NCI-H146 (cell line): Measurements from ENCODE around the gene BRSK2.

Experiments
- DNase-seq: peaks from one replicate; lab custom pipeline; 2025; lab: John Stamatoyannopoulos, UW

Gene BRSK2

GRCh38 chr11:1469911-1470680 is 80.4 kb downstream of the BRSK2 start:
- DNase-seq: no peak

DNA sequence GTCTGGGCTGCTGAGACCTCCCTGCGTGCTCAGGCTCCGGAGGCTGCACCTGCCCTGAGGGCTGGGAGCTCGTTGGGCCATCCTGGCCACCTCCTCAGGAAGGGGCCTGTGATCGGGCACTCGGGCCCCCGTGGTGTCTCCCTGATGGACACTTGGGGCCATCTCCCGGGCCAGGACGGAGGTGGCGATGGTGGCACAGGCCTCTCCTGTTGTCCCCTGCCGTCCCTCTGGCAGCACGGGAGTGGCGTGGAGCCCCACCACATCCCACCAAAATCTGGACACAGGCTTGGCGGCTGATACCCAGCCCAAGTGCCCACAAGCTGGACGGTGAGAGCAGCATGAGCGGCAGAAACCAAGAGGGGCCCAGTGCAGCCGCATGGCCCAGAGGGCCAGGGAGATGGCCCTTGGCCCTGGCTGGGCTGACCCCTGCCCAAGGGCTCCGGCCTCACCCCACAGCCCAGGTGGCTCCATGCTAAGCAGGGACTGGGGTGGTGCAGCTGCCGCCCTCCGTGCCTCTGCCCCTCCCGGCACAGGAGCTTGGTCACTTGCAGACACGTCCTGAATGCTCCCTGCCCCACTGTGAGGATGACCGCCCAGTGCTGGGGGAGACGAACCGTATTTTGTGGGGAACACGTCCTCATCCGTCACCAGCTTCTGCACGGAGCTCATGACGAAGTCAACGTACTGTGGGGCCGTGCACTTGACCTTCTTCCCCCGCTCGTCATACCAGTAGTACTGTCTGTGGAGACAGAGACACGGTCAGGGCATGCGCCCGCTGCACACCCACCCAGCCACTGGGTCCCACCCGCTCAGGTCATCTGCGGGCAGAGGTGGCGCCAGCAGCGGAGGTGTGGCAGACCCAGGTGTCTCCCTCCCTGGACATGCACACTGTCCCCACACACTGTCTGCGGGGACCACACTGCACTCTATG is 81.2 kb downstream of the BRSK2 start:
- DNase-seq: no peak

DNA sequence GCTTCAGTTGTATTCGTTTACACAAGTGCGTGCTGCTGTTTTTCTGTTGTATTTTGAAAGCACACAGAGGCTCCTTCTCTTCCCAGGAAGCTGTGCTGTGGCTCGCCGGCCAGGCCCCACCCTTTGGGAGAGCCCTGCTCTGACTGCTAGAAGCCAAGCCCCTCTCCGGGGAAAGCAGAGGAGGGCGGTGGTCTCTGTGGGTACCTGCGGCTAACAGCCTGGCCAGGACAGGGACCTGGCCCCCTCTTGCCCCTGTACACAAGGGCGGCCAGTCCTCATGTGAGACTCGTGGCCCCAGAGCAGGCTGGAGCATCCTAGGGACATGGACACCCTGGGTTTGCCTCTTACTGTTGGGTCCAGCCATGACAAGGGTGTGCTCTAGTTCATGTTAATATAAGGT is 82.0 kb downstream of the BRSK2 start:
- DNase-seq: no peak

DNA sequence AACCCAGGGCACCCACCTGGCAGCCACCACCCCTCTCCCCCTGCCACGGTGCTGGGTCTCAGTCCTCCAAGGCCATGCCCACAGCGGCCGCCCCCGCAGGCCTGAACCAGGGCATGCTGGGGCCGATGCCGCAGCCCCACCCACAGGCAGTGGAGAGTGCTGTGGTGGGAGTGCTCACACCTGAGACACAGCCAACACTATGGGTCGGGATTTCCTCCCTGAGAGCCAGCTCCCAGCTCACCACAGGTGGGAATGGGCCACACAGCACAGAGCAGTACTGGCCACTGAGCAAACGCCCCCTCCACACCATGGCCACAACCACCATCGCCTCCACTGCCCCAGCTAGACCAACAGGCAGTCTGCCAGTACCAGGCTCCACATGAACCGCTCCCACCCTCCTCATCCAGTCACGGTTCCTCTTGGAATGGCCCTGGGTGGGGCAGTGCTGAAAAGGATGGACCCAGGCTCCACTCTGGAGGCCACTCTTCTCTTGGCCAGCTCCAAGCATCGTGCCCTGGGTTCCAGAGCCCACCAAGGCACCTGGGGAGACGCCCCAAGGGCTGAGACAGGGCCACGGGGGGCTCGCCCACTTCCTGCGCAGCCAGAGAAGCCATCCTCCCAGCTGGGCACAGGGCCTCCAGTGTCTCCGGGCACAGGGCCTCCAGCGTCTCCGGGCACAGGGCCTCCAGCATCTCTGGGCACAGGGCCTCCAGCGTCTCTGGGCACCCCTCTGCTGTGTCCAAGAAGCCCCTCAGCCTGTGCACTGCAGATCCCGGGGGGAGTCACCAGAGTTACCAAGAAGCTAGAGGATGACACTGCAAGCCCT is 82.7 kb downstream of the BRSK2 start:
- no peak for DNase-seq

DNA sequence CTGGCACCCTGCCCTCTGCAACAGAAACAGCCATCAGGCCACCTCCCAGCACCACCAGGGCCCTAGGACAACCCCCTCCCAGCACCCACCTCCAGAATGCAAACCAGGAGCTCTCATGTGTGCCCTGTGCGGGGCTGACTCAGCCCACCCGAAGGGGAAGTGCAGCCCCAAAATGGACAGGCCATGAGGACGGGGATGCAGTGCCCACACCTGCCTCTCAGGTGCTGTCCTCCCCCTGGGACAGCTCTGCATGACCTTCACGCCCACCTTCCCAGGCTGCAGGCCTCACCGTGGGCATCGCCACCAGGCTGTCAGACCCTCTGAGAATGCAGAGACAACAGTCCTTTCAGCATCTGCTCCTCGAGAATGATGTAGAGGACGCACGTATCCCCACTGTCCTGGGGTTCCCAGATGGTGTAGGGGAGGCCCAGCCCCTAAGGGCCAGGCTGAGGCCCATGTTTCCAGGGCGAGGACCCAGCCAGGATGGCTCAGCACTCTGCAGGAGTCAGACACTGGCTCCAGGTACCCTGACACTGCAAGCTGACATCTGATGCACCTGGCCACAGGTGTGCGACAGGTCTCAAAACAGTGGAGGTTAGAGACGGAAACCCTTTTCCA is 83.4 kb downstream of the BRSK2 start:
- DNase-seq: no peak

DNA sequence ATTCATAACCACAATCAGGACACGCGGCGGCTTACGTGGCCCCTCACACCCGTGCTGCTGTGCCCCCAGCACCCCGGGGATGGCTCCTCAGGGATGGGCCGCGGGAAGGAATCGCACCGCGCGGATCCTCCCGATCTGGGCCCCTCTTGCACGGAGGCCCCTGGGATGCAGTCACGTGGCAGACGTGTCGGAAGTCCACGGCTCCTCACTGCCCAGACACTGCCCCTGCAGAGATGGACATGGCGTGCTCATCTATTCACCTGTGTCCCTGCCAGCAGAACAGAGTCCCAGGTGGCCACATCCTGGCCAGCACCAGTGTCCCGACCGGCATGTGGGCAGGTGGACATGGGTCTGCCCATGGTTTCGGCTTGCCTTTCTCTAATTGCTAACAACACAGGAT is 84.1 kb downstream of the BRSK2 start:
- no peak for DNase-seq

- no peak for DNase-seq
Measured at GRCh38 chr11:1475841-1476240, 86.1 kb downstream of the BRSK2 start.

DNA sequence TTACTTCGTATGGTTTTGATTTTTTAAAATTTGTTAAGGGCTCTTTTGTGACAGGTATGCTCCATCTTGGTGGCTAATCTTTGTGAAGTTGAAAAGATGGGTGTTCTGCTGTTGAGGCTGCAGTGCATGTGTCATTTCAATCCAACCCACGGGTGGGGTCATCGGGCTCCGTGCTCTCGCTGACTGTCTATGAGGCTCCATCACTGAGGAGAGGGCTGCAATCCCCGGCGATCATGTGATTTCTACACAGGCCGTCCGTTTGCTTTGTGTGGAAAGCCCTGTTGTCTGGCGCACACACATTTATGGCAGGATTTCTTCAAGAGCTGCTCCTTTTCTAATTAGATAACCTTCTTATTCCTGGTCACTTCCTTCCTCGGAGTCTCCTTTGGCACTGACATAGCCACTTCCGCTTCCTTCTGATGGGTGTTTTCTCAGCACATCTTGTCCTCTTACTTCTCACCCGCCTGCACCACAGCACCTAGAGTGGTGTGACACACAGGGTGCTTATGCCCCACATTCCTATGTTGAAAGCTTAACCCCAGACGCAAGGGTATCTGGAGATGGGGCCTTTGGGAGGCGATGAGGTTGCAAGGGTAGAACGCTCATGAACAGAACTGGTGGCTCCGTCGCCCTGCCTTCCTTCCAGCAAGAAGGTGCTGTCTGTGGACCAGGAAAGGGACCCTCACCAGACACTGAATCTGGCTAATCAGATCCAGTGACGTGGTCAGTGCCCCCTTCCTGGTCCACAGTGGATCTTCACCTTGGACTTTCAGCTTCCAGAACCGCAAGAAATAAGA is 87.4 kb downstream of the BRSK2 start:
- no peak for DNase-seq

DNA sequence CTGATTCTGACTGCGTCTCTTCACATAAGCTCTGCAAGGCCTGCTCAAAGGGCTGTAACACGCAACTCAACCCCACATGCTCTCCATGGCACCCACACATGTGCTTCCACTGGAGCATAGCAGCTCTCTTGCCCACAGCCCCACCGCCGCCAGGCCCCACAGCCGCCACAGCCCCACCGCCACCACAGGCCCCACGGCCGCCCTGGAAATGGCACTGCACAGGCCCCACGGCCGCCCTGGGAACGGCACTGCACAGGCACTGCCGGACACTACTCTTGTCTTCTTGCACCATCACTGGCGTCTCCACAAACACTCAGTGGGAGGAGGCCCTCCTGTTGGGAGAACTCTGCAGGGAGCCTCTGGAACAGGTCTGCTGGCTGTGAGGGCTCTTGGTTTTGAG is 88.3 kb downstream of the BRSK2 start:
- DNase-seq: no peak

DNA sequence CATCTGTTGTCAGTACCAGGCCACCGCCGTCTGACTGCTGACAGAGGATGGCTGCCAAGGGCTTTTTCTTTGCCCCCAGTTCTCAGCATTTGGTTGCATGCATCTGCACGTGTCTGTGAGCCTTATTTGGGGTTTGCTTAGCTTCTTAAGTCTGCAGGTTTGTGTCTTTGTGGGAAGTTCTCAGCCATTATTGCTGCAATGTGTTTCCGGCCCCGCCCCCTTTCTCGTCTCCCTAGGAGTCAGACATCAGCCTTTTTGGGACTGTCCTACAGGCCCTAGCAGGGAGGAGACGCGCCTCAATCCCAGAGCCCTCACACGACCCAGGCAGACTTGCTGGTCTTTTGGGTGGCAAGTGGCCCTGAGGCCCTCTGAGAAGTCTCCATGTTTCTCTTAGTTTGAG is 88.8 kb downstream of the BRSK2 start:
- no peak for DNase-seq

DNA sequence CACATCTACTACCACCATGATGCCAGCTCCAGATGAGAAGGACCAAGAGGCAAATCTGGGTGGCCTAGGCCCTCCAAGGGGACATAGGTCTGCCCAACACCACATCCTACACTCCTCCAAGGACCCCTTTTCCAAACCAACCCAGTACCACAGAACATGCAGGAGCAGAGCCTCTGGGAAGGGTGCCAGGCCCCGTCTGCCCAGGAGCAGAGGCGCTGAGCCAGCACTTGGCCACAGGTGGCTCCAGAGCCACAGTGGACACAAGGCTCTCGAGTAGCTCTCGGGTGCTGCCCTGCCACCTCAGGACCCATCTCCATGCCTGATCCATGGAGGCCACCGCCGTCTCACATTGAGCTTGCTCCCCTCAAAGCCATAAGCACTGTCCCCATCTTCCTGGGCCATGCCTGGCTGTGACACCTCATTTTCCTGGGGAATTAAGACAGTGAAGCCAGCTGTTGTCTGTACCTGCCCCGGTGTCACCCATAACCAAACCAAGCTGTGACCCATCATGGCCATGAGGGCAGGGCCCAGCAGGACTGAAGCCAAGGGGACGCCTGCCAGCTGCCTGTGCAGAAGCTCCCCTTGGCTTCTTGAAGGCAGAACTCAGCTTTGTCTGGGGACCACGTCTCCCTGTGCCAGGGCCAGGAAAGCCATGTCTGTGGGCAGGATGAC is 89.4 kb downstream of the BRSK2 start:
- no peak for DNase-seq

DNA sequence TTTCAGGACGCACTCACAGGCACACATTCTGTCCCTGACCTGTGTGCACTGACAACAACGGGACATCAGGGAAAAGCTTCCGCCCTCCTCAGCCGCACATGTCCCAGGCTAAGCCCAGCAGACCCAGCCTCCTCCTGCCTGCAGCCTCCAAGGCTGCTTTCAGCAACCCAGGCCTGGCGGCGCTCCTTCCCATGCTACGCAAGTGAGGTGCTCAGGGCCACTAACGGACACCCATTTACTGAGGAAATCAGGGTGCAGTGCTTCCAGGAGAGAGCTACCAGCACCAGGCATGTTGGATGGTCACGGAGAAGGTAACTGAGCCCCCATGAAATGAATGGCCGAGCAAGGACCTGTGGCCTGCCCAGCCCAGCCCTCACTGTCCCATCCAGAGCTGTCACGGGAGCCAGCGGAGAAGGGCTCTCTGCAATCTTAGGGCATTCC is 90.0 kb downstream of the BRSK2 start:
- no peak for DNase-seq

DNA sequence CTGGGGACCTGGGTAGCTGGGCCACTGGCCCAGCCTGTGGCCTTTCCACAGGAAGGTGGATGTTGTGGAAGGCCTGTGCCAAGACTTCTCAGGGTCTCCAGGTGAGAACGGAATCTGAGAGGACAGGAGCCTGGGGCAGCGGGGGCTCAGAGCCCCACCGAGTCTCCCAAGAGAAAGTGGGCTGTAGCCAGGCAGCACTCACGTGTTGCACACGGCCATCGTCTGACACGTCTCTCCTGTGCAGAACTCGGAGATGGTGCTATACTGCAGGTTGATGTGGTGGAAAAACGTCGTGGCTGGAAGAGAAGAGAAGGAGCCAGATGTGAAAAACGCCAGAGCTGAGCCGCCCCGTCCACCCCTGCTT is 90.4 kb downstream of the BRSK2 start:
- no peak for DNase-seq

DNA sequence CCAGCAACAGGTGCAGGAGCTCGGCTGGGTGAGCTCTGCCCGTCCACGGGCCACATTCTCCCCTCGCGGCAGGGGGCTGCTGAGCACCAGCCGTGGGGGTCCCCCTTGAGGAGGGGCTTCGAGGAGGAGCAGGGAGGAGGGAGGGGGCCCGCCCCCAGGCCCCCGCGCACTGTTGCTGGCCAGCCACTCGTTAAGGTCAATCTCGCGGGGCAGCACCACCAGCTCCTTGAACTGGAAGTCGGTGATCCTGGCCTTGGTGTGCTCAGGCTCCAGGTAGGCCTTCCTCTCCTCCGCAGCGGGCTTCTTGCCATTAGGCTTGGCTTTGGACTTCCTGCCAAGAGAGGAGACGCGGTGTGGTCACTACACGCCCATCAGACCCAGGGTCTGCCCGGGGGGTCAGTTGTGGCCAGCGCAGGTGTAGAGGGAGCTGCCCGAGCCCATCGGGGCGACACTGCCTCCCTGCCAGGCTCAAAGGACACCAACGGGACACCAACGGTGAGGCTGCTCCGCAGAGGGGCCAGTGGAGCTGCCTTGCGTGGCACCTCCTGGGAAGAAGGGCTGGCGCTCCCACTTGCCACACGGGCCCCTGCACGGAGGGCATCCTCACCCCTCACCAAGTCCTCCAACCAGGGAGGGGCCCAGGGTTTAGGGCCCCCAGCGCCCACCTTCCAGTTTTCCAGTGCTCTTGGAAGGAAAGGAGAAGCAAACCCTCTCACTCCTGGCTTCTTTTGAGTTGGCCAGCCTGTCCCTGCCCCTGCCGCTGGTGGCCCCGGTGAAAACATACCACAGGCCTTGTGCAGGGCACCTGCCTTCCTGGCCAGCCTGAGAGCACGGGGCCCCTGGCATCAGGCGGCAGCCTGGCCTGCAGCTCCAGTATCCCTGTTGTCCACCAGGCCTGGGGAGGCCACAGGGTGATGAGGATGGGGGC is 91.1 kb downstream of the BRSK2 start:
- no peak for DNase-seq

DNA sequence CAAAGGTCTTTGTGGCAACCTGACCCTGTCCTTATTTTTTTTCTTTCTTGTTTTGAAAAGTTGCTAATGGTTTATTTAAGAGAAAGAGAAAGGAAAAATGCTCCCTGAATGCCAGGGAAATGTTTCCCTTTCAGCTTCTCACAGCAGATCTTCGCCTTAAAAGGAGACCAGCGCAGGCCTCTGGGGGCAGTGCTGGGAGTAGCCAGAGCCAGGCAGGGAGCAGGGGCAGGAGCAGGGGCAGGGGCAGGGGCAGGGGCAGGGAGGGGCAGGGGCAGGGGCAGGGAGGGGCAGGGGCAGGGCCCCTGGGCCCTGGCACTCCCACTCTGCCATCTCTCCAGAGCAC is 91.7 kb downstream of the BRSK2 start:
- no peak for DNase-seq

GRCh38 chr11:1481861-1482441 is 92.2 kb downstream of the BRSK2 start:
- no peak for DNase-seq

DNA sequence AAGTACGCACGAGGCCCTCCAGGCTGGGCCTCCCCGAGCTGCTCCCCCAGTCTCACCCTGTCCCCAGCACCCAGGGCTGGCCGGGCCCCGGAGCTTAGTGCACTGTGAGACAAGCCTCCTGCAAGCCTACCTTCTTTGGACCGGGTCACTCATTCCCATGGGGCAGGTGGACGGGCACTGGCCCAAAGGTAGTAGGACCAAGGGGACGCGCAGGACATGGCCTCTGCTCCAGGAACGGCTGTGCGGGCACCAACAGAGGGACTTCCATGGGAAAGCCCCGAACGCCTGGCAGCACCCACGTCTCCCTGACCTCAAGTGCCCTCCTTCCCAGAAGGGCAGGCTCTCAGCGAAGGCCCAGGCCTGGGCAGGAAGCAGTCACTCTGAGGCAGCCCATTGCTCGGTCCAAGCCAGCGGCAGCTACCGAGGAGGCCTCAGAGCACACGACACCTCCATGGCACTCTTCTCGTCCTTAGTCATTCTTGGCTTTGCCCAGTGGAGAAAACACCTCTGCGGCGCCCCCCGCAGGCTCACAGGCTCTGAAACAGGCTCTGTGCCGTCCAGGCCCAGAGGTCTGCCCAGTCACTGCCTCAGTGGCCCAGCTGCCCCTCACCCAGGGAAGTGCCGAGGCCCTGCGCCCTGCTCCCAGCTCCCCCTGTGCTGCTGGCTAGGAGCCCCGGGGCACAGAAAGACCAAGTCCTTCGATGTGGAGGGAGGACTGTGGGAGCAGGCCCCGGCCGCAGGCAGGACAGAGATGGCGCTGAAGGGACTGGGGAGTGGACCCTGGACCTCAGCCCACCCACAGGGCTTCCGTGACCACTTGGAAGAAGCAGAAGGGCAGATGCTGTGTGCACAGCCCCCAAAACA is 93.1 kb downstream of the BRSK2 start:
- DNase-seq: no peak

- DNase-seq: no peak
Measured at GRCh38 chr11:1483445-1483961, 93.8 kb downstream of the BRSK2 start.
